Left ventricle myocardium inferior (tissue), 1 donor: ENCODE measurements around the gene JCAD. TPM values are rescaled to one million over a fixed set of nuclear protein-coding genes. Genes with fewer than 3 reads are reported as not detected.
"Not testable (repeated sequence)": the region's sequence is repeated elsewhere in the genome, so short reads cannot be mapped to it uniquely, and the experiment has no call there.

Experiments
- DNase-seq: peaks from one replicate; pipeline ENCODE4 v3.0.0-alpha.2; 2020
- H3K27ac ChIP-seq: fragments of 200-600 bp; replicated peaks from 2 replicates; pipeline ENCODE4 v1.8.0; 2021
- H3K27me3 ChIP-seq: fragments of 200-600 bp; 2 replicates; pipeline ENCODE4 v1.8.0; 2021; ENCODE audit warnings: low read depth
- H3K36me3 ChIP-seq: fragments of 200-600 bp; 2 replicates; pipeline ENCODE4 v1.8.0; 2021
- H3K4me1 ChIP-seq: fragments of 200-600 bp; 2 replicates; pipeline ENCODE4 v1.8.0; 2021
- H3K4me3 ChIP-seq: fragments of 200-600 bp; 2 replicates; pipeline ENCODE4 v1.8.0; 2021; ENCODE audit warnings: mild to moderate bottlenecking, moderate library complexity
- H3K9me3 ChIP-seq: fragments of 200-600 bp; replicated peaks from 2 replicates; pipeline ENCODE4 v1.8.0; 2021
- CTCF ChIP-seq: fragments of 200-600 bp; IDR thresholded peaks from 2 replicates; pipeline ENCODE4 v1.8.0; 2021; ENCODE audit warnings: antibody characterized with exemption, mild to moderate bottlenecking, borderline replicate concordance
- intact Hi-C: fragments of 100-400 bp; cut with micrococcal nuclease; formaldehyde crosslinking; loops from one replicate; pipeline ENCODE4 v1.11.0; 2022
- long read RNA-seq: library from polyadenylated mRNA; unstranded; transcript quantifications from one replicate; pipeline ENCODE4 v2.0.0, GENCODE V29; 2021
- total RNA-seq: library from RNA; stranded (reverse); fragmentation: NEBNext Ultra II Directional; extraction: Animal tissue kit (Norgen Biotek cat#: 25700); gene quantifications from one replicate; pipeline ENCODE4 v1.2.1, GENCODE V29; 2021
- donor health status: DM: no; HTN: yes; CAD: no; lungs with severe emphysema.

Gene JCAD
- total RNA-seq = 23.5 TPM
- long read RNA-seq, full-length matches to known transcripts = 1 of 17 reads
- long read RNA-seq, partial matches to known transcripts = 4 of 17 reads
- long read RNA-seq, other reads (novel, unspliced or antisense) = 12 of 17 reads

GRCh38 chr10:30059209-30060107 lies at the start of gene JCAD:
TSS of gene JCAD (minus strand) at chr10:30059586. CDS start at chr10:30047812, 11,774 bp downstream.
- intact Hi-C loops = no loop called here
- Histone ChIP-seq H3K27ac (peak within 1 kb of the TSS; percentile 95), H3K4me1 (peaks cover 35% of the 10 kb centered on the region), H3K36me3 (no peaks in the 10 kb centered on the region), H3K27me3 (peaks cover 35% of the 10 kb centered on the region), H3K4me3 (peak within 1 kb of the TSS; percentile 88), H3K9me3 (no peaks in the 10 kb centered on the region)
- DNase-seq = peak; percentile 87
- TF ChIP-seq CTCF = peak; percentile 26

- intact Hi-C loops = no loop called here
These were observed 47.6 kb upstream of the JCAD start for GRCh38 chr10:30106987-30107386.

GRCh38 chr10:30103595-30104320 lies 44.4 kb upstream of the JCAD start:
- H3K27ac ChIP-seq = no peak overlapping the region
- no peak for TF ChIP-seq CTCF
- intact Hi-C loops = no loop called here
- no peaks in the 10 kb centered on the region for H3K4me1 ChIP-seq
- no peak for DNase-seq
- H3K27me3 ChIP-seq = peaks cover 8% of the 10 kb centered on the region
- no peak overlapping the region for H3K4me3 ChIP-seq
- no peaks in the 10 kb centered on the region for H3K36me3 ChIP-seq
- H3K9me3 ChIP-seq = no peaks in the 10 kb centered on the region

More at GRCh38 chr10:30106987-30107386, 47.6 kb upstream of the JCAD start:
- no peak for DNase-seq
- Histone ChIP-seq H3K4me1 (no peaks in the 10 kb centered on the region), H3K9me3 (no peaks in the 10 kb centered on the region), H3K27ac (no peak overlapping the region), H3K27me3 (peaks cover 8% of the 10 kb centered on the region), H3K4me3 (no peak overlapping the region), H3K36me3 (no peaks in the 10 kb centered on the region)
- no peak for TF ChIP-seq CTCF

- H3K27ac ChIP-seq, DNase-seq, H3K4me3 ChIP-seq, H3K27me3 ChIP-seq, intact Hi-C loops, H3K4me1 ChIP-seq, H3K9me3 ChIP-seq, H3K36me3 ChIP-seq: not testable (repeated sequence)
These were observed 40.3 kb upstream of the JCAD start for GRCh38 chr10:30099706-30100105.

DNA sequence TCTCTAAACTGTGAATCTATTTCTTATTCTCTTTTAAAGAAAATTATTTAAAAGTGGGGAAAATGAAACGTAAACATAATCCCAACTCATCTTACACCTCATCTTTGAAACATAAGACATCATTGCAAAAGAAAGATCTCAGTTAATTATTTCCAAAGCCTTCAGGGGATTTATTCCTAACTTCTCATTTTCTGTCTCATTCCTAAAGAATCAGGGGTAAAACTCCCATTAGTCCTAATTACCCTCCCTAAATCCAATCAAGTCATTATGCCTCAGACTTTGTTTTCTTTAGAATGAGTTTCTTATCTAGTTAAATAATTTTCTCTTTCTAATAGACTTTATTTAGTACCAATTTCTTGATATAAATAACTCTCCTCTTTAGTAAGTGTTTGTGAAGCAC lies 39.7 kb upstream of the JCAD start:
- no peak overlapping the region for H3K4me3 ChIP-seq
- H3K36me3 ChIP-seq = no peaks in the 10 kb centered on the region
- H3K27me3 ChIP-seq = peaks cover 7% of the 10 kb centered on the region
- no peaks in the 10 kb centered on the region for H3K4me1 ChIP-seq
- H3K27ac ChIP-seq = no peak overlapping the region
- intact Hi-C loops = no loop called here
- no peak for TF ChIP-seq CTCF
- DNase-seq = no peak
- no peaks in the 10 kb centered on the region for H3K9me3 ChIP-seq
